H1 (cell line): Measurements from ENCODE around the gene NLRP1. TPM values are rescaled to one million over a fixed set of nuclear protein-coding genes. Genes with fewer than 3 reads are reported as not detected.

Source experiments
- ASH2L ChIP-seq: fragments of 200-600, 300-600 bp; sonication (generic); IDR thresholded peaks from one replicate; pipeline ENCODE4 v1.7.1; 2017; ENCODE audit warnings: low read length
- BCL11A ChIP-seq, 2 experiments: IDR thresholded peaks; one replicate each; pipeline ENCODE4 v1.6.1; 2011; ENCODE audit warnings: low read depth in 2 of 2, low read length in 2 of 2, mild to moderate bottlenecking in 2 of 2
- CHD2 ChIP-seq: IDR thresholded peaks from 2 replicates; pipeline ENCODE4 v1.6.1; 2012; ENCODE audit warnings: low read length, improper control_type of control experiment
- KDM5A ChIP-seq: fragments of 200-600 bp; IDR thresholded peaks from 2 replicates; pipeline ENCODE4 v1.7.1; 2012; ENCODE audit warnings: mild to moderate bottlenecking, low read length, inconsistent platforms, mixed read lengths
- SP1 ChIP-seq: IDR thresholded peaks from 2 replicates; pipeline ENCODE4 v1.6.1; 2011; ENCODE audit warnings: low read depth, low read length
- TCF12 ChIP-seq: IDR thresholded peaks from 2 replicates; pipeline ENCODE4 v1.6.1; 2011; ENCODE audit warnings: low read depth, mild to moderate bottlenecking, low read length
- TEAD4 ChIP-seq: IDR thresholded peaks from 2 replicates; pipeline ENCODE4 v1.6.1; 2012; ENCODE audit warnings: low read depth, low read length, inconsistent platforms, mixed read lengths
- polyA plus RNA-seq, 7 experiments: library from polyadenylated mRNA; depleted of rRNA in 3 of 7; stranded (reverse) in 5 of 7; unstranded in 2 of 7; fragments of >200 nt in 5 of 7; fragments of 200-250 nt in 2 of 7; gene quantifications; 1 replicate in 5 of 7; 2 replicates in 1 of 7; 4 replicates in 1 of 7; pipeline versions ENCODE4 v1.2.1 to v1.2.3, GENCODE V29; 2011 to 2013; ENCODE audit warnings: missing spikeins in 2 of 7, mixed read lengths in 2 of 7
- total RNA-seq: library from RNA; stranded (reverse); fragmentation: NEBNext Ultra II Directional; extraction: Animal tissue kit (Norgen Biotek cat#: 25700); gene quantifications from 2 replicates; pipeline ENCODE4 v1.2.1, GENCODE V29; 2021
- TF ChIP-seq, protein P1 (sequence below): IDR thresholded peaks from 2 replicates; pipeline ENCODE4 v1.6.1; 2012; ENCODE audit warnings: low read length, inconsistent platforms

Gene NLRP1
- total and polyA plus RNA-seq, 2 of the 8 experiments (the other 6 are each of a cell fraction or from before 2014, with no cell fraction given): 8.6 to 10.4 TPM

DNA sequence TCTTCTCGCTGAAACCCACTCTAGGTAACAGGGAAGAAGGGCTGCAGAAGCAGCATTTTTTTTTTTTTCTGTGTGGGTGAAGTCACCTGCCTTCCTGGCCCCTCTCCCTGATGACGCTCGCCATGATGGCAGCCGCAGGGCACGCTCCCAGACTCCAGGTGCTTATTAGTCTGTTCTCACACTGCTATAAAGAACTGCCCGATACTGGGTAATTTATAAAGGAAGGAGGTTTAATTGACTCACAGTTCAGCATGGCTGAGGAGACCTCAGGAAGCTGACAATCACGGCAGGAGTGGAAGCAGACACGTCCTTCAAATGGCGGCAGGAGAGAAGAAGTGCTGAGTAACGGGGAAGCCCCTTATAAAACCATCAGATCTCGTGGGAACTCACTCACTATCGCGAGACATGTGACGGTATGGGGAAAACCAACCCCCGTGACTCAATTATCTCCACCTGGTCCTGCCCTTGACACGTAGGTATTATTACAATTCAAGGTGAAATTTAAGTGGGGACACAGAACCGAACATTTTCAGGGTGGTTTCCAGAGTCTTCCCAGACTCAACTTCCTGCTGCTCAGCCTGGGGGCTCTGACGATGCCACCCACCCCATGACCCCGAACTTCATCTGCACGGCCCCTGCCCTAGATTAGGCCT, 34.9 kb upstream of the NLRP1 start (continued):
- no peak for TF ChIP-seq BCL11A (IDR thresholded peaks at IDR 0.05; ENCODE audit: low read depth in 2 of 2, low read length in 2 of 2)
- no peak for TF ChIP-seq KDM5A
- no peak for TF ChIP-seq ASH2L
- no peak for TF ChIP-seq TCF12
- no peak for TF ChIP-seq TEAD4
- TF ChIP-seq SP1: no peak
- TF ChIP-seq CHD2: no peak
- TF ChIP-seq, protein P1, sequence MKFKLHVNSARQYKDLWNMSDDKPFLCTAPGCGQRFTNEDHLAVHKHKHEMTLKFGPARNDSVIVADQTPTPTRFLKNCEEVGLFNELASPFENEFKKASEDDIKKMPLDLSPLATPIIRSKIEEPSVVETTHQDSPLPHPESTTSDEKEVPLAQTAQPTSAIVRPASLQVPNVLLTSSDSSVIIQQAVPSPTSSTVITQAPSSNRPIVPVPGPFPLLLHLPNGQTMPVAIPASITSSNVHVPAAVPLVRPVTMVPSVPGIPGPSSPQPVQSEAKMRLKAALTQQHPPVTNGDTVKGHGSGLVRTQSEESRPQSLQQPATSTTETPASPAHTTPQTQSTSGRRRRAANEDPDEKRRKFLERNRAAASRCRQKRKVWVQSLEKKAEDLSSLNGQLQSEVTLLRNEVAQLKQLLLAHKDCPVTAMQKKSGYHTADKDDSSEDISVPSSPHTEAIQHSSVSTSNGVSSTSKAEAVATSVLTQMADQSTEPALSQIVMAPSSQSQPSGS: no peak
